GM23248 (cell line): ENCODE measurements around the gene TMEM259.

Source experiments
- EZH2 ChIP-seq: fragments of 200-600 bp; sonication (generic); IDR thresholded peaks from 2 replicates; pipeline ENCODE4 v1.6.1; 2018; ENCODE audit warnings: antibody characterized with exemption, mild to moderate bottlenecking; ENCODE audit not compliant: insufficient read depth, poor library complexity, severe bottlenecking
- EZH2phosphoT487 ChIP-seq: fragments of 200-600 bp; sonication (generic); IDR thresholded peaks from 2 replicates; pipeline ENCODE4 v1.6.1; 2018; ENCODE audit warnings: antibody characterized with exemption, moderate library complexity, mild to moderate bottlenecking, low read depth; ENCODE audit not compliant: insufficient read depth

DNA sequence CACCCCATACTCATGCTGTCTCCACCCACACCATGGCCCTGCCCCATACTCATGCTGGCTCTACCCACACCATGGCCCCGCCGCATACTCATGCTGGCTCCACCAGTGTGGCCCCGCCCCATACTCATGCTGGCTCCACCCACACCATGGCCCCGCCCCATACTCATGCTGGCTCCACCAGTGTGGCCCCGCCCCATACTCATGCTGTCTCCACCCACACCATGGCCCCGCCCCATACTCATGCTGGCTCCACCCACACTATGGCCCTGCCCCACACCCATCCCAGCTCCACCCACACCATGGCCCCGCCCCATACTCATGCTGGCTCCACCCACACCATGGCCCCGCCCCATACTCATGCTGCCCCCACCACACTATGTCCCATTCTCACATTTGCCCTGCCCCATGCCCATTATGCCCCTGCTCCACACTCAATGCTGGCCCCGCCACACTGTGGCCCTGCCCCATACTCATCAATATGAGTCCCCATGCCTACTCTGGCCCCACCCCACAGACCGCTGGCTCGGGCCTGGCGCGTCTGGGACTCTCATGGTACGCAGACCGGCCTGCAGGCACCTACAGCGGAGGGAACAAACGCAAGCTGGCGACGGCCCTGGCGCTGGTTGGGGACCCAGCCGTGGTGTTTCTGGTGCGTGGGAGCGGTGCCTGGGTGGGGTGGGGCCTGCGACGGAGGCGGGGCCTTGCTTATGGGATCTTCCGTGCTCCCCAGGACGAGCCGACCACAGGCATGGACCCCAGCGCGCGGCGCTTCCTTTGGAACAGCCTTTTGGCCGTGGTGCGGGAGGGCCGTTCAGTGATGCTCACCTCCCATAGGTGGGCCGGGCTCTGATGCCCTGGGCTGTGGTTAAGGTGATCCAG, 42.3 kb upstream of the TMEM259 start:
- TF ChIP-seq EZH2phosphoT487, result no peak
- no peak for TF ChIP-seq EZH2
